ENCODE data around the gene ZBTB5.

ZBTB5 gene

GRCh38 chr9:37410354-37410861 is 54.8 kb downstream of the ZBTB5 start:
- TF ChIP-seq FOXP2 (optimal IDR thresholded peaks at IDR 0.05; ENCODE audit: control extremely low read depth, extremely low read length, insufficient read depth), result no peak
- no peak for TF ChIP-seq EZH2 (IDR thresholded peaks at IDR 0.05)
- TF ChIP-seq POLR2AphosphoS5 (IDR thresholded peaks at IDR 0.05; ENCODE audit: borderline replicate concordance, low read depth, low read length), result no peak
- Histone ChIP-seq H3K4me3 (no peak overlapping the region), H3K9me3 (ENCODE audit: low read depth, low read length) (no peaks in the 10 kb centered on the region), H3K9ac (ENCODE audit: insufficient read length) (no peak overlapping the region), H3K27ac (no peak overlapping the region), H3K36me3 (ENCODE audit: insufficient read depth, low read length) (no peaks in the 10 kb centered on the region)
- no peak for DNase-seq (ENCODE audit: low read depth, low spot score)

- H3K36me3 ChIP-seq (ENCODE audit: insufficient read depth, low read length), result no peaks in the 10 kb centered on the region
- no peak overlapping the region for H3K9ac ChIP-seq (ENCODE audit: insufficient read length)
- TF ChIP-seq POLR2AphosphoS5 (IDR thresholded peaks at IDR 0.05; ENCODE audit: borderline replicate concordance, low read depth, low read length) (no peak), EZH2 (IDR thresholded peaks at IDR 0.05) (no peak), FOXP2 (optimal IDR thresholded peaks at IDR 0.05; ENCODE audit: control extremely low read depth, extremely low read length, insufficient read depth) (no peak)
- no peak overlapping the region for H3K27ac ChIP-seq
- no peaks in the 10 kb centered on the region for H3K9me3 ChIP-seq (ENCODE audit: low read depth, low read length)
- no peak overlapping the region for H3K4me3 ChIP-seq
- DNase-seq (ENCODE audit: low read depth, low spot score), result no peak
These were observed 56.1 kb downstream of the ZBTB5 start for GRCh38 chr9:37408933-37409710.

GRCh38 chr9:37407468-37407867 is 57.8 kb downstream of the ZBTB5 start:
- Histone ChIP-seq H3K9ac (ENCODE audit: insufficient read length) (no peak overlapping the region), H3K4me3 (no peak overlapping the region), H3K27ac (no peak overlapping the region), H3K36me3 (ENCODE audit: insufficient read depth, low read length) (no peaks in the 10 kb centered on the region), H3K9me3 (ENCODE audit: low read depth, low read length) (no peaks in the 10 kb centered on the region)
- TF ChIP-seq FOXP2 (optimal IDR thresholded peaks at IDR 0.05; ENCODE audit: control extremely low read depth, extremely low read length, insufficient read depth), result no peak
- no peak for TF ChIP-seq POLR2AphosphoS5 (IDR thresholded peaks at IDR 0.05; ENCODE audit: borderline replicate concordance, low read depth, low read length)
- TF ChIP-seq EZH2 (IDR thresholded peaks at IDR 0.05), result no peak
- DNase-seq (ENCODE audit: low read depth, low spot score), result no peak

GRCh38 chr9:37406603-37407401 is 58.4 kb downstream of the ZBTB5 start:
- H3K9me3 ChIP-seq (ENCODE audit: low read depth, low read length), result no peaks in the 10 kb centered on the region
- H3K4me3 ChIP-seq, result no peak overlapping the region
- H3K27ac ChIP-seq, result no peak overlapping the region
- DNase-seq (ENCODE audit: low read depth, low spot score), result no peak
- TF ChIP-seq FOXP2 (optimal IDR thresholded peaks at IDR 0.05; ENCODE audit: control extremely low read depth, extremely low read length, insufficient read depth) (no peak), EZH2 (IDR thresholded peaks at IDR 0.05) (no peak), POLR2AphosphoS5 (IDR thresholded peaks at IDR 0.05; ENCODE audit: borderline replicate concordance, low read depth, low read length) (no peak)
- no peaks in the 10 kb centered on the region for H3K36me3 ChIP-seq (ENCODE audit: insufficient read depth, low read length)
- no peak overlapping the region for H3K9ac ChIP-seq (ENCODE audit: insufficient read length)

- Histone ChIP-seq H3K27ac (no peak overlapping the region), H3K36me3 (ENCODE audit: insufficient read depth, low read length) (no peaks in the 10 kb centered on the region), H3K9ac (ENCODE audit: insufficient read length) (no peak overlapping the region), H3K9me3 (ENCODE audit: low read depth, low read length) (no peaks in the 10 kb centered on the region), H3K4me3 (no peak overlapping the region)
- no peak for DNase-seq (ENCODE audit: low read depth, low spot score)
- no peak for TF ChIP-seq FOXP2 (optimal IDR thresholded peaks at IDR 0.05; ENCODE audit: control extremely low read depth, extremely low read length, insufficient read depth)
- TF ChIP-seq POLR2AphosphoS5 (IDR thresholded peaks at IDR 0.05; ENCODE audit: borderline replicate concordance, low read depth, low read length), result no peak
- no peak for TF ChIP-seq EZH2 (IDR thresholded peaks at IDR 0.05)
These were observed 59.4 kb downstream of the ZBTB5 start for GRCh38 chr9:37405764-37406380.

- no peak for TF ChIP-seq POLR2AphosphoS5 (IDR thresholded peaks at IDR 0.05; ENCODE audit: borderline replicate concordance, low read depth, low read length)
- no peak for TF ChIP-seq EZH2 (IDR thresholded peaks at IDR 0.05)
- TF ChIP-seq FOXP2 (optimal IDR thresholded peaks at IDR 0.05; ENCODE audit: control extremely low read depth, extremely low read length, insufficient read depth), result no peak
- no peak for DNase-seq (ENCODE audit: low read depth, low spot score)
- Histone ChIP-seq H3K36me3 (ENCODE audit: insufficient read depth, low read length) (no peaks in the 10 kb centered on the region), H3K9ac (ENCODE audit: insufficient read length) (no peak overlapping the region), H3K27ac (no peak overlapping the region), H3K9me3 (ENCODE audit: low read depth, low read length) (no peaks in the 10 kb centered on the region), H3K4me3 (no peak overlapping the region)
These were observed 59.9 kb downstream of the ZBTB5 start for GRCh38 chr9:37405350-37405749.

GRCh38 chr9:37404590-37404989 is 60.7 kb downstream of the ZBTB5 start:
- no peak overlapping the region for H3K4me3 ChIP-seq
- no peak overlapping the region for H3K9ac ChIP-seq (ENCODE audit: insufficient read length)
- no peaks in the 10 kb centered on the region for H3K9me3 ChIP-seq (ENCODE audit: low read depth, low read length)
- H3K36me3 ChIP-seq (ENCODE audit: insufficient read depth, low read length), result no peaks in the 10 kb centered on the region
- DNase-seq (ENCODE audit: low read depth, low spot score), result no peak
- TF ChIP-seq EZH2 (IDR thresholded peaks at IDR 0.05) (no peak), FOXP2 (optimal IDR thresholded peaks at IDR 0.05; ENCODE audit: control extremely low read depth, extremely low read length, insufficient read depth) (no peak), POLR2AphosphoS5 (IDR thresholded peaks at IDR 0.05; ENCODE audit: borderline replicate concordance, low read depth, low read length) (no peak)
- no peak overlapping the region for H3K27ac ChIP-seq

- DNase-seq (ENCODE audit: low read depth, low spot score), result no peak
- H3K4me3 ChIP-seq, result no peak overlapping the region
- no peaks in the 10 kb centered on the region for H3K9me3 ChIP-seq (ENCODE audit: low read depth, low read length)
- H3K27ac ChIP-seq, result no peak overlapping the region
- no peak for TF ChIP-seq EZH2 (IDR thresholded peaks at IDR 0.05)
- no peak for TF ChIP-seq FOXP2 (optimal IDR thresholded peaks at IDR 0.05; ENCODE audit: control extremely low read depth, extremely low read length, insufficient read depth)
- TF ChIP-seq POLR2AphosphoS5 (IDR thresholded peaks at IDR 0.05; ENCODE audit: borderline replicate concordance, low read depth, low read length), result no peak
- H3K9ac ChIP-seq (ENCODE audit: insufficient read length), result no peak overlapping the region
- H3K36me3 ChIP-seq (ENCODE audit: insufficient read depth, low read length), result no peaks in the 10 kb centered on the region
These were observed 65.9 kb downstream of the ZBTB5 start for GRCh38 chr9:37399336-37399735.

All from SK-N-MC (cell line).